ENCODE results near the gene ST7. TPM values are rescaled to one million over a fixed set of nuclear protein-coding genes. Genes with fewer than 3 reads are reported as not detected.

The ST7 gene
- total RNA-seq, 1 experiment from 2014 or later: 38.2 TPM

DNA sequence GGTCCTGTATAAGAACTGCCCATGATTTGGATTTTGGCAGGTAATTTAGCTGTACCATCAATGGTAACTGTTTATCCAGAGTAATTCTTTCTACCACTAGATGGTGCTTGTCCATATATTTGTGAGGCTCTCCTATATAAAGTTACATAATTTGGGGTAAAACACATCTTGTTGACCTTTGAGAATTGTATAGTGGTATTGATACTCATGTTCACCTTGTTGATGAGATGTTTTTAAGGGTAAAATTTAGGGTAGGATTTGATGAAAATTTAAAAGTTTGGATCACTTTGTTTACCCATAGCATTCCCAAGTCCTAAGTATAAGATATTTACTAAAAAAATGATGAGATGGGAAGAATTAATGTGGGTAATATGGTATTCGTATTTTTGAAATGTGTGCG lies 31.6 kb downstream of the ST7 start:
- CTCF ChIA-PET: interaction anchor here (0.6 to 2.5 kb wide), 5 partner anchors 55 to 149 kb away, joined by 3 to 20 read pairs (median 3); no protein-coding TSS in a partner anchor
- peak in 1 of 2 experiments; percentile 21 for DNase-seq
- Histone ChIP-seq H3K9me3 (no peaks in the 10 kb centered on the region), H3K4me1 (peaks cover 3% of the 10 kb centered on the region; the same call in 1 of the 2 replicates), H3K27me3 (replicated peaks; ENCODE audit: control insufficient read depth, insufficient read depth, low read length) (no peaks in the 10 kb centered on the region), H3K4me3 (ENCODE audit: low read depth, low read length) (no peak overlapping the region), H3K36me3 (ENCODE audit: control insufficient read depth, insufficient read depth, low read length) (no peaks in the 10 kb centered on the region)
- intact Hi-C loops (cut with micrococcal nuclease; ENCODE audit: unreplicated experiment): loop anchor here (1.0 kb wide), 2 partner anchors 134 to 142 kb away; no protein-coding TSS in a partner anchor
- Mint-ChIP-seq H3K27me3 (ENCODE audit: insufficient read depth, unreplicated experiment) (no peaks in the 10 kb centered on the region), H3K4me1 (ENCODE audit: low read depth, unreplicated experiment) (no peaks in the 10 kb centered on the region), H3K9me3 (ENCODE audit: unreplicated experiment) (no peaks in the 10 kb centered on the region), H3K4me3 (ENCODE audit: unreplicated experiment) (no peak overlapping the region), H3K36me3 (ENCODE audit: insufficient read depth, unreplicated experiment) (no peaks in the 10 kb centered on the region), H3K27ac (ENCODE audit: unreplicated experiment) (no peak overlapping the region)
- POLR2A ChIA-PET: no interaction called here
- no TSS peak for BruUV-seq (replicated peaks)
- TF ChIP-seq CTCF (IDR thresholded peaks at IDR 0.05; ENCODE audit: insufficient read depth in 1 of 2, low read depth in 1 of 2, low read length in 1 of 2, severe bottlenecking in 1 of 2, unreplicated experiment in 1 of 2): peak; percentile 57 to 60

DNA sequence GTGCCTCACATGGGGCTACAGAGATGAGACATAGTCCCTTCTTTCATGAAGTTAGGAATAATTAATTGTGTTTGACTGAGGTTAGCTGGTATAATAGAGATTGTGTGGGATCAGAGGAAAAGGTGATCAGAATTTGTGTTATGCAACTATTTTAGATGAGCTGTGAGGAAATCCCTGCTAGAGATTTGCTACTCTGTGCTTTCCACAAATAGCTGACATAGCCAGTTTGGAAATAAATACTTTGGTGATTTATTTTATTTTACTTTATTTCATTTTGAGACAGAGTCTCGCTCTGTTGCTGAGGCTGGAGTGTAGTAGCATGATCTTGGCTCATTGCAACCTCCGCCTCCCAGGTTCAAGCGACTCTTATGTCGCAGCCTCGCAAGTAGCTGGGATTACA lies 32.3 kb downstream of the ST7 start:
- H3K4me3 Mint-ChIP-seq (ENCODE audit: unreplicated experiment): no peak overlapping the region
- POLR2A ChIA-PET: no interaction called here
- CTCF ChIA-PET: interaction anchor here (1.0 to 2.5 kb wide), 2 partner anchors 56 to 141 kb away, joined by 3 to 20 read pairs; no protein-coding TSS in a partner anchor
- no peaks in the 10 kb centered on the region for H3K36me3 Mint-ChIP-seq (ENCODE audit: insufficient read depth, unreplicated experiment)
- no peak for TF ChIP-seq CTCF (IDR thresholded peaks at IDR 0.05; ENCODE audit: insufficient read depth in 1 of 2, low read depth in 1 of 2, low read length in 1 of 2, severe bottlenecking in 1 of 2, unreplicated experiment in 1 of 2)
- no peak for DNase-seq
- no peaks in the 10 kb centered on the region for H3K4me1 ChIP-seq
- intact Hi-C loops (cut with micrococcal nuclease; ENCODE audit: unreplicated experiment): loop anchor here (1.0 kb wide), 2 partner anchors 134 to 142 kb away; no protein-coding TSS in a partner anchor
- H3K27me3 Mint-ChIP-seq (ENCODE audit: insufficient read depth, unreplicated experiment): no peaks in the 10 kb centered on the region
- no peaks in the 10 kb centered on the region for H3K4me1 Mint-ChIP-seq (ENCODE audit: low read depth, unreplicated experiment)
- H3K36me3 ChIP-seq (ENCODE audit: control insufficient read depth, insufficient read depth, low read length): no peaks in the 10 kb centered on the region
- BruUV-seq (replicated peaks): no TSS peak
- no peak overlapping the region for H3K4me3 ChIP-seq (ENCODE audit: low read depth, low read length)
- peaks cover 5% of the 10 kb centered on the region for H3K9me3 Mint-ChIP-seq (ENCODE audit: unreplicated experiment)
- no peak overlapping the region for H3K27ac Mint-ChIP-seq (ENCODE audit: unreplicated experiment)
- H3K9me3 ChIP-seq: no peaks in the 10 kb centered on the region
- H3K27me3 ChIP-seq (replicated peaks; ENCODE audit: control insufficient read depth, insufficient read depth, low read length): no peaks in the 10 kb centered on the region

- Histone ChIP-seq H3K27me3 (replicated peaks; ENCODE audit: control insufficient read depth, insufficient read depth, low read length) (no peaks in the 10 kb centered on the region), H3K36me3 (ENCODE audit: control insufficient read depth, insufficient read depth, low read length) (no peaks in the 10 kb centered on the region), H3K9me3 (0 out of 2 replicates have a peak, but pooled peaks cover 4% of the 10 kb centered on the region), H3K4me1 (no peaks in the 10 kb centered on the region), H3K4me3 (ENCODE audit: low read depth, low read length) (no peak overlapping the region)
- DNase-seq: no peak
- H3K36me3 Mint-ChIP-seq (ENCODE audit: insufficient read depth, unreplicated experiment): peaks cover 9% of the 10 kb centered on the region
- no peaks in the 10 kb centered on the region for H3K27me3 Mint-ChIP-seq (ENCODE audit: insufficient read depth, unreplicated experiment)
- ChIA-PET POLR2A (no interaction called here), CTCF (no interaction called here)
- H3K9me3 Mint-ChIP-seq (ENCODE audit: unreplicated experiment): peaks cover 18% of the 10 kb centered on the region
- TF ChIP-seq CTCF (IDR thresholded peaks at IDR 0.05; ENCODE audit: insufficient read depth in 1 of 2, low read depth in 1 of 2, low read length in 1 of 2, severe bottlenecking in 1 of 2, unreplicated experiment in 1 of 2): no peak
- BruUV-seq (replicated peaks): no TSS peak
- H3K4me1 Mint-ChIP-seq (ENCODE audit: low read depth, unreplicated experiment): no peaks in the 10 kb centered on the region
- H3K27ac Mint-ChIP-seq (ENCODE audit: unreplicated experiment): no peak overlapping the region
- intact Hi-C loops (cut with micrococcal nuclease; ENCODE audit: unreplicated experiment): no loop called here
- no peak overlapping the region for H3K4me3 Mint-ChIP-seq (ENCODE audit: unreplicated experiment)
Measured at GRCh38 chr7:116986611-116987565, 33.6 kb downstream of the ST7 start.
